Parathyroid adenoma (tissue), 2 donors: ENCODE data around the gene AGAP3.

Experiments
- H2AFZ ChIP-seq: fragments of 300-600 bp; sonication (generic); one replicate; pipeline ENCODE4 v1.7.0; 2017; ENCODE audit warnings: antibody characterized with exemption, mild to moderate bottlenecking
- H3K27ac ChIP-seq: fragments of 300-600 bp; sonication (generic); one replicate; pipeline ENCODE4 v1.7.0; 2017
- H3K27me3 ChIP-seq: fragments of 300-600 bp; sonication (generic); one replicate; pipeline ENCODE4 v1.7.0; 2017; ENCODE audit warnings: low read length; ENCODE audit not compliant: control insufficient read depth, insufficient read depth
- H3K36me3 ChIP-seq: fragments of 300-600 bp; sonication (generic); one replicate; pipeline ENCODE4 v1.7.0; 2017; ENCODE audit warnings: low read length; ENCODE audit not compliant: control insufficient read depth, insufficient read depth
- H3K4me1 ChIP-seq: fragments of 300-600 bp; sonication (generic); one replicate; pipeline ENCODE4 v1.7.0; 2017; ENCODE audit warnings: control low read depth
- H3K4me2 ChIP-seq: fragments of 300-600 bp; sonication (generic); one replicate; pipeline ENCODE4 v1.7.0; 2017; ENCODE audit warnings: low read length
- H3K4me3 ChIP-seq: fragments of 300-600 bp; sonication (generic); one replicate; pipeline ENCODE4 v1.7.0; 2017; ENCODE audit warnings: low read depth, low read length
- H3K79me2 ChIP-seq: fragments of 300-600 bp; sonication (generic); one replicate; pipeline ENCODE4 v1.7.0; 2017; ENCODE audit warnings: control low read depth
- H3K9ac ChIP-seq: fragments of 300-600 bp; sonication (generic); one replicate; pipeline ENCODE4 v1.7.0; 2017; ENCODE audit warnings: mild to moderate bottlenecking
- H3K9me3 ChIP-seq: fragments of 300-600 bp; sonication (generic); one replicate; pipeline ENCODE4 v1.7.0; 2017; ENCODE audit warnings: low read length; ENCODE audit not compliant: control insufficient read depth
- TF ChIP-seq, protein P1 (sequence below): fragments of 300-600 bp; sonication (generic); IDR thresholded peaks from one replicate; pipeline ENCODE4 v1.7.0; 2017; ENCODE audit warnings: antibody characterized with exemption, mild to moderate bottlenecking
- donor health status: primary hyperparathyroidism.

Gene AGAP3

DNA sequence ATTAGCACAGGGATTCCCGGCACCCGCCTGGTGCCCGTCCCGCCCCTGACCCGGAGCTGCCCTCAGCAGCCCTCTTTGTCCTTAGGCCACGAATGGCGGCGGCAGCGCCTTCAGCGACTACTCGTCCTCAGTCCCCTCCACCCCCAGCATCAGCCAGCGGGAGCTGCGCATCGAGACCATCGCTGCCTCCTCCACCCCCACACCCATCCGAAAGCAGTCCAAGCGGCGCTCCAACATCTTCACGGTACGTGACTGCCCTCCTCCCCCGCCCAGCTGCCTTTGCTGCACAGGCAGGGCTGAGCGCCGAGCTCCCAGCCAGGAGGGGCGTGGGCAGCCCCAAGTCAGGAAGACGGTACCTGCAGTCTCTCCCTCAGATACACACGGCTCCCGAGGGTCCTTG lies 33.6 kb downstream of the AGAP3 start:
- TF ChIP-seq, protein P1, sequence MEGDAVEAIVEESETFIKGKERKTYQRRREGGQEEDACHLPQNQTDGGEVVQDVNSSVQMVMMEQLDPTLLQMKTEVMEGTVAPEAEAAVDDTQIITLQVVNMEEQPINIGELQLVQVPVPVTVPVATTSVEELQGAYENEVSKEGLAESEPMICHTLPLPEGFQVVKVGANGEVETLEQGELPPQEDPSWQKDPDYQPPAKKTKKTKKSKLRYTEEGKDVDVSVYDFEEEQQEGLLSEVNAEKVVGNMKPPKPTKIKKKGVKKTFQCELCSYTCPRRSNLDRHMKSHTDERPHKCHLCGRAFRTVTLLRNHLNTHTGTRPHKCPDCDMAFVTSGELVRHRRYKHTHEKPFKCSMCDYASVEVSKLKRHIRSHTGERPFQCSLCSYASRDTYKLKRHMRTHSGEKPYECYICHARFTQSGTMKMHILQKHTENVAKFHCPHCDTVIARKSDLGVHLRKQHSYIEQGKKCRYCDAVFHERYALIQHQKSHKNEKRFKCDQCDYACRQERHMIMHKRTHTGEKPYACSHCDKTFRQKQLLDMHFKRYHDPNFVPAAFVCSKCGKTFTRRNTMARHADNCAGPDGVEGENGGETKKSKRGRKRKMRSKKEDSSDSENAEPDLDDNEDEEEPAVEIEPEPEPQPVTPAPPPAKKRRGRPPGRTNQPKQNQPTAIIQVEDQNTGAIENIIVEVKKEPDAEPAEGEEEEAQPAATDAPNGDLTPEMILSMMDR = no peak

DNA sequence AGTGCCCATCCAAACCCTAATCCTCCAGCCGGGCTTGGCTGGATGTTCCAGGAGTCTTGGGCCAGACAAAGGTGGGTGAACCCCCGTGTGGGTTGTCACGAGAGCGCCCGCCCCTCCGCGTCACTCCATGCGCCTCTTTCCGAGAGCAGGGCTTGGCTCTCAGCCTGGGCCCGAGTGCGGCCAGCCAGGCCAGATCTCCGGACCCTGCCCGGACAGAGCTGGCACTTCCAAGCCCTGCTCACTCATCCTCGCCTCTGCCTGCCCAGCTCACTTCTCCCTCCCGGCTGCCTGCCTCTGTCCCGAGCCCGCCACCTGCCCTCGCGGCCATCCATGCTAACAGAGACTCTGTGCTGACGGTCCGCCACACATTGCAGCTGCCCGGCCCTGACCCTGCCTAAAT lies 34.6 kb downstream of the AGAP3 start:
- no peak overlapping the region for H2AFZ ChIP-seq
- H3K9ac ChIP-seq = no peak overlapping the region
- peaks cover under 1% of the 10 kb centered on the region for H3K4me1 ChIP-seq
- no peaks in the 10 kb centered on the region for H3K36me3 ChIP-seq
- H3K27ac ChIP-seq = no peak overlapping the region
- no peaks in the 10 kb centered on the region for H3K27me3 ChIP-seq
- TF ChIP-seq, protein P1 = no peak
- H3K9me3 ChIP-seq = no peaks in the 10 kb centered on the region
- no peak overlapping the region for H3K4me3 ChIP-seq
- H3K79me2 ChIP-seq = peaks cover 25% of the 10 kb centered on the region
- H3K4me2 ChIP-seq = no peak overlapping the region

More for the DNA sequence above, 33.6 kb downstream of the AGAP3 start:
- no peak overlapping the region for H3K27ac ChIP-seq
- no peaks in the 10 kb centered on the region for H3K9me3 ChIP-seq
- no peaks in the 10 kb centered on the region for H3K27me3 ChIP-seq
- no peak overlapping the region for H3K4me3 ChIP-seq
- no peak overlapping the region for H3K9ac ChIP-seq
- H3K79me2 ChIP-seq = peaks cover 21% of the 10 kb centered on the region
- H2AFZ ChIP-seq = no peak overlapping the region
- H3K4me1 ChIP-seq = peaks cover 2% of the 10 kb centered on the region
- H3K36me3 ChIP-seq = no peaks in the 10 kb centered on the region
- no peak overlapping the region for H3K4me2 ChIP-seq

DNA sequence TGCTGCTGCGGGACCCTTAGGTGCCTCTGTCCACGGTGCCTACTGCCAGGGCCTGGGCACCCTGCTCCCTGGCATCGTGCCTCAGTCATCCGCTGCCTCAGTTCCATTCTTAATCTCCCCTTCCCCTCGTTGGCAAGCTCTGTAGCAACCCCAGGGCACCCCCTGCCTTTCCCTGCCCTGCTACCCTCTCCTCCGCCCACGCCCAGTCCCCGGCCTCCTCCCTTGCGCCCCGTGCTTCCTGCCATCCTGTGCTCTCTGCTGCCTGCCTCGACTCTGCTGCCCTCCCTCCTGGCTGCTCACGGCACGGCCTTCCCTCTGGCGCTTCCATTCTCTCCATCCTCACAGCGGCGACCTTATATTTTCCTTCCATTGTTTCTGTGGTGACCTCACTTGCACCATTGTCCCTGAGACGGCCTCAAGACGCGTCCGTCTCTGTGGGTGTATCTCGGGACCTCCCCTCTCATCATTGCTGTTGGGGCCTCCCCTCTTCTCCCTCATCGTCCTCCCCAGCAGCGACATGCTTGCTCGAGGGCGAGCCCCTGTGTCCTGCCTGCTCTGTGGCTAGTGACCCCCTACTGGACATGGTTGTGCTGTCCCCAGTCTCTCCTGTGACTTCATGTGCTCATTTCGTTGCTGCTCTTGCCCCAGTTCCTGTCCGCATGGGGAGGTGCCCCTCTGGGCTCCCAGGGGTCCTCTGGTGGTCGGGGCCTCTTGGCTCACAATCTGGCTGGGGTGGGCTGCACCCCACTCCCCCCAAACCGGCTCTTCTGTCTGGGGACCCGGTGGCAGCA lies 35.3 kb downstream of the AGAP3 start:
- Histone ChIP-seq H3K4me2 (no peak overlapping the region), H3K79me2 (peaks cover 19% of the 10 kb centered on the region), H3K36me3 (no peaks in the 10 kb centered on the region), H3K9me3 (no peaks in the 10 kb centered on the region), H2AFZ (no peak overlapping the region), H3K9ac (no peak overlapping the region), H3K4me3 (no peak overlapping the region), H3K4me1 (no peaks in the 10 kb centered on the region), H3K27ac (no peak overlapping the region), H3K27me3 (no peaks in the 10 kb centered on the region)
- TF ChIP-seq, protein P1 = no peak

DNA sequence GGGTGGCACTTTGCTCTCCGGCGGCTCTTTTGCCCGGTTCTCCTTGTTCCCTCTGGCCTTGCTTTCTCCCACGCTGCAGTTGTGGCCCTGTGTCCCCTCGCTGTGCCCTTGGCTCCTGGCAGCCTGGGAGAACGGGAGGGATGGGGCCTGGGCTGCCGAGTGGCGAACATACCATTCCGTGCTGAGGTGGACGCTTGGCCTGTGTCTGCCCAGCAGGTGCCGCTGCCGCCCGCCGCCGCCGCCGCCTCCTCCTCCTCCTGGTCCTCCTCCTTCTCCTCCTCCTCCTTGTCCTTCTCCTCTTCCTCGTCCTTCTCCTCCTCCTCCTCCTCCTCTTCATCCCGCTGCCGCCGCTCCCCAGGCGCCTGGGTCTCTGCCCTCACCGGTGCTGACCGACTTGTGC lies 36.0 kb downstream of the AGAP3 start:
- Histone ChIP-seq H3K27ac (no peak overlapping the region), H3K27me3 (no peaks in the 10 kb centered on the region), H3K4me2 (no peak overlapping the region), H3K4me1 (no peaks in the 10 kb centered on the region), H2AFZ (no peak overlapping the region), H3K79me2 (peaks cover 17% of the 10 kb centered on the region), H3K4me3 (no peak overlapping the region), H3K36me3 (no peaks in the 10 kb centered on the region), H3K9me3 (no peaks in the 10 kb centered on the region), H3K9ac (no peak overlapping the region)
- TF ChIP-seq, protein P1 = no peak

DNA sequence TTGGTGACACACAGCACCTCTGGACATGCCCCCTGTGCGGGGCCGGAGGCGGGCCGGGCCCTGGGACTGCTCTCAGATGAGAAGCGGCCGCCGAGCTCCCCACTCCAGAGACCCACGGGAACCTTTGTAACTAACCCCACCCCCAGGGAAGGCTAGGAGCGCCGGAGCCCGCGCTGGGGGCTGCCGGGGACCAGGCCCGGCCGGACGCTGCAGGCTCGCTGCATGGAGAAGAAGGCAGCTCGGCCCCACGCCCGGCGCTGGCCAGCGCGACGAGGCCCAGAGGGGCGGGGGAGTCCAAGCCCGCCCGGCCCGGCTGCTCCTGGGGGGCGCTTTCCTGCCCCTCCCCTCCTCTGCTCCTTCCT lies 36.5 kb downstream of the AGAP3 start:
- no peaks in the 10 kb centered on the region for H3K9me3 ChIP-seq
- no peak overlapping the region for H3K9ac ChIP-seq
- H3K4me1 ChIP-seq = no peaks in the 10 kb centered on the region
- no peak overlapping the region for H3K4me2 ChIP-seq
- H3K36me3 ChIP-seq = no peaks in the 10 kb centered on the region
- TF ChIP-seq, protein P1 = no peak
- no peak overlapping the region for H3K27ac ChIP-seq
- no peak overlapping the region for H3K4me3 ChIP-seq
- no peaks in the 10 kb centered on the region for H3K27me3 ChIP-seq
- H2AFZ ChIP-seq = no peak overlapping the region
- H3K79me2 ChIP-seq = peaks cover 17% of the 10 kb centered on the region
